ENCODE data around the gene PHF21A.

Gene PHF21A

GRCh38 chr11:46075168-46075567 lies 46.1 kb downstream of the PHF21A start:
- no peak for DNase-seq

GRCh38 chr11:46073632-46074031 lies 47.6 kb downstream of the PHF21A start:
- DNase-seq, result no peak

GRCh38 chr11:46072172-46072964 lies 48.9 kb downstream of the PHF21A start:
- no peak for DNase-seq

GRCh38 chr11:46071091-46071490 lies 50.2 kb downstream of the PHF21A start:
- no peak for DNase-seq

GRCh38 chr11:46069595-46069994 lies 51.7 kb downstream of the PHF21A start:
- no peak for DNase-seq

DNA sequence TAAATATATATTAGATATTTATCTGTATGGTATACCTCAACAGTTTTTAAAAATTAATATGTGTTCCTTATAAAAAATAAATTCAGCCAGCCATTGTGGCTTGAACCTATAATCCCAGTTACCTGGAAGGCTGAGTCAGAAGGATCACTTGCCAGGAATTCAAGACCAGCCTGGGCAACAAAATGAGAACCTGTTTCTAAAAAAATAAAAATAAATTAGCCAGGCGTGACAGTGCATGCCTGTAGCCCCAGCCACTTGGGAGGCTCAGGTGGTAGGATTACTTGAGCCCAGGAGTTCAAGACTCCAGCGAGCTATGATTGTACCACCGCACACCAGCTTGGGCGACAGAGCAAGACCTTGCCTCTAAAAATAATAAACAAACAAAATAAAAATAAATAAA lies 54.9 kb downstream of the PHF21A start:
- DNase-seq, result no peak

GRCh38 chr11:46065681-46066080 lies 55.6 kb downstream of the PHF21A start:
- no peak for DNase-seq

DNA sequence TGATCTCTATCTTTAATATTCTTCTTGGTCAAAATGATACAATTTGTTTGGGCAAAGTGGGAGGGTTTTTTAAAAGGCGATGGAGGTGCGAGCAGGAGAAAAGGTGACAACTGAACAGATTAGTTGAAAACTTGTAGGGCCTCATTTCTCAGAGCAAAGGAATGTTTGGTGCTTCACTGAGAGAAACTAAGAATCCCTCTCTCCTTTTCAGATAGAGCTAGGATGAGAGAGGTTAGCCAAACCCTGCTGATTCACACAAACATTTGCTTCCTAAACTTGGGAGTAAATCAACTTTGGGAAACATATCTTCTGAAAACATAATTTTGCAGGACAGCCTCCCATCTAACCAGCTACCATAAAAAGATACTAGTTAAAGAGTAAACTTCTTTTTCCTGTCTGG lies 57.0 kb downstream of the PHF21A start:
- DNase-seq, result no peak

DNA sequence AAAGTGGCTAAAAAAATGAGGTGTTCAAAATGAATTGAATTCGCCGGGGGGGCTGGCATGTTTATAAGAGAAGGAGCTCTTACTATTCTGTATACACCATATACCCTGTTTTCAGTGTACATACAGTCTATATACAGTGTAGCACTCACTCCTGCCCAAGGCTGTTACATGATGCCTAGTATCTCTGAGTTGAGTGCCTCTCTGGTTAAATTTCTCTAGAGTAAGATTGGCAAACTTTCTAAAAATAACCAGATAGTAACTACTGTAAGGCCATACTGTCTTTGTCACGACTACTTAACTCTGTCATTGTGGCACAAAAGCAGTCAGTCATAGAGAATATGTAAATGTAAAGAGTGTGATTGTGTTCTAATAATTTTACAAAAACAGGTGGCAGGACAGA lies 58.1 kb downstream of the PHF21A start:
- no peak for DNase-seq

- no peak for DNase-seq
Measured at GRCh38 chr11:46060013-46060412, 61.2 kb downstream of the PHF21A start.

GRCh38 chr11:46057489-46057888 lies 63.8 kb downstream of the PHF21A start:
- no peak for DNase-seq

- no peak for DNase-seq
Measured at GRCh38 chr11:46055371-46055770, 65.9 kb downstream of the PHF21A start.

- no peak for DNase-seq
Measured at GRCh38 chr11:46051102-46051501, 70.2 kb downstream of the PHF21A start.

GRCh38 chr11:46050662-46051061 lies 70.6 kb downstream of the PHF21A start:
- no peak for DNase-seq

DNA sequence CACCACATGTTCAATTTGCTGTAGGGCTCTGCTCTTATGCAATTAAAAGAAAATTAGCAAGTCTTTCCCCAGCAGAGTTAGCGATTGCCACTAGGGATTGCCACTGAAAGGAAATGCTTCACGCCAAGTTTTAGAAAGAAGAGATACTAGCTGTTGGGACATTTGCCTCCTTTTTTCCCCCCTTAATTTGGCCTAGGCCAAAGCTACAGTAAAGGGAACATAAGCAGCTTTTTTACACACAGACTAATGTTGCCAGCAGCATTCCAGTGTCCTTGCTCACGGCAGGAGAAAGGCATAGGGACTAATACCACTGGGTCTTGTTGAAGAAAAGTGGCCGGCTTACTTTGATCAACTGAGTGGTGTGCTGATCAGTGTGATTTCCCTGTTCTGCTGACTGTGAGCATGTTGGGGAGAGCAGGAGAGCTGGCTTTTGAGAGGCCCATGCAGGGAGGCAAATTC lies 71.2 kb downstream of the PHF21A start:
- no peak for DNase-seq

GRCh38 chr11:46049325-46049897 lies 71.8 kb downstream of the PHF21A start:
- DNase-seq, result no peak

GRCh38 chr11:46048198-46048597 lies 73.1 kb downstream of the PHF21A start:
- no peak for DNase-seq

DNA sequence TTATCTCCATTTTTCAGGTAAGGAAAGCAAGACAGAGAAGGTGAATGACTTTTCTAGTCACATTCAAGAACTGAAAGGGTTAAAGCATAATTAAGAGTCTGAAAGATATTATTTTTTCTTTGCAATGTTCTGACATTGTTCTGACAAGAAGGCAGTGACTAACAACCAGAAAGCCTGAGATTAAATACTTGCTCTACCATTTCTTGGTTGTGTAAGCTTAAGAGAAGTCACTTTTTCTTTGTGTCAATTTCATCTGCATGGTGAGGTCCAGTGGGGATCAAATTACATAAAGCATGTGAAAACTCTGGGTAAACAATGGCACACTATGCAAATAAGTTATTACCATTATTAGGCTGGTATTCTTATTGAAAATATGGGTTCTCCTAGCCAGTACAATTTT lies 73.7 kb downstream of the PHF21A start:
- no peak for DNase-seq

DNA sequence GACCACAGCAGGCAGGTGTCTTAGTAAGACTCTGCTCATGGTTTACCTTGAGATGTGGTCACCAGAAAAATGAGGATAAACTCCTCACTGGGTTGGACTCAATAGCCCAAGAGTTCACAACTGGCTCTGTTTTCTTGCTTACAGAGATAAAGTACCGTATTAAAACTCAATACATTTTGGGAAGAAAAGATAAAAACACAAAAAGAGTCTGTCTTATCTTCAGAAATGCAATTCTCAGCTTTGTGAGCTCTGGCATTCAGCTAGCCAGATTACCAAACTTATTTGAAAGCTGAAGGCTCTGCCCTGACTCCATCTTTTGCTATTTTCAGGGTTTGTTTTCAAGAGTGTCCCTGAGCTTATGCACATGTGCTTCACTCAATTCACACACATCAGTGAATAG lies 75.4 kb downstream of the PHF21A start:
- DNase-seq, result no peak

GRCh38 chr11:46044601-46045000 lies 76.7 kb downstream of the PHF21A start:
- no peak for DNase-seq

DNA sequence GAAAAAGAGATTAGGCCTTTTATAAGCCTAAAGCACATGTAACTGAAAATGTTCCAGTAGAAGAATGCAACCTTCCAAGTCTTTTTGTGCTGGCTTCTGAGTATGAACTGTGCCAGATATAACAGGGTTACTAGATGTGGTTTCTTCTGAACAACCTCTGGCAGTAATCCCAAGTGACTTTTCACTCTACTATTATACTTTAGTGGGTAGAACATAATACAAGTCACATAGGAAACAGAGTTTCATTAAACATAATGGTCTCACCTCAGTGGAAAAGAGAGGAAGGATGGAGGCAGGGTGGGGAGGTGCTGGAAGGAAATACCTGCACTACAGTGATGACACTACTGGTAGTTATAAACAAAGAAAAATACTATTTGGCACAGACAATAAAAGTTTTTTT lies 81.3 kb downstream of the PHF21A start:
- no peak for DNase-seq

GRCh38 chr11:46038529-46038928 lies 82.7 kb downstream of the PHF21A start:
- DNase-seq, result no peak

DNA sequence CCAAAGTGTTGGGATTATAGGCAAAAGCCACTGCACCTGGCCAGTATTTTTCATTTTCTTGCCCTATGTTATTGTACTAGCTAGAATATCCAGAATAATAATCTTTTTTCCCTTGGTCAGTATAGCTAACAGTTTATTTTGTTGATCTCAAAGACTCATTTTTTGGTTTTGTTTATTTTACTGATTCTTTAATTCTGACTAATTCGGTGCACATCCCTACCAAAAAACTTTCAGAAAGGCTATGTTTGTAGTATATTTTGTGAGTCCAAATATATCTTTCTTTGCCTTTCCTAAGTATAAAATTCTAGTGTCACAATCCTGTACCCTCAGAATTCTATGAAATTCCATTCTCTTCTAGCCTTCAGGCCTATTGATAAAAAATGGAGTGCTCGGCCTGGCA lies 84.3 kb downstream of the PHF21A start:
- DNase-seq, result no peak

DNA sequence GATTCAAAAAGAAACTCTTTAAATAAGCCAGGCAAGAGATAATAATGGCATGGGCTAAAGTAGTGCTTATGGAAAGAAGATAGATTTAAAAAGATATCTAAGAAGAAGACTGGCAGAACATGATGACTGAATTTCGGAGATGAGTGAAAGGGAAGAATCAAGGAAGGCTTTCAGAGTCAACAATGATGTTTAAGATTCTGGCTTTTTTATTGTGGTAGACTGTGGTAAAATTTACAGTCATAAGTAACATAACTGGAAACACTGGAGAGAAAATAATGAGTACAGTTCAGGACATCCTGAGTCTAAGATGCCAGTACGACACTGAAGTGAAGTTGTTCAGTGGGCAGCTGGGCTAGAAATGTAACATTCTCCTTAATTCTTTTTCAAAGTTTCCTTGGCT lies 85.2 kb downstream of the PHF21A start:
- DNase-seq, result no peak

DNA sequence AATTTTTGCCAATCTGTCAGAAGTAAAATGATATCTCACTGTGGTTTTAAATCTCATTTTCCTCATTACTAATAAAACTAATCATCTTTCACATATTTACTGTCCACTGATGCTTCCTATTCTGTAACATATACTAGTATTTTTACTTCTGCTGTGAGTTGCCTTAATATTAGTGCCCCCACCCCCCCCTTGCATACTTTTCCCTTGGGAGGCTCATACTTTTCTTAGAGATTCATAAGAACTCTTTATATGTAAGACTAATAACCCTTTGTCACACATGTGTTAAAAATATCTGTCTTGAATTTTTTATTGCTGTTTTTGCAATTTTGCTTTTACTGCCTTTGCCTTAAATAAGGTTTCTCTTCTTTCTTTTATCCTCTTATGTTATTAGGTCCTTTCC lies 87.2 kb downstream of the PHF21A start:
- DNase-seq, result no peak
